ENCODE measurements around the gene GLB1L2.

GLB1L2 gene

GRCh38 chr11:134425413-134425812 lies 93.6 kb downstream of the GLB1L2 start:
- WGBS (ENCODE audit: insufficient coverage, insufficient read length), result no CpG with 5 or more reads among the region's 2 CpGs
- Histone ChIP-seq H3K4me1 (ENCODE audit: control insufficient read depth, insufficient read depth, low read length) (peaks cover 2% of the 10 kb centered on the region), H3K4me3 (ENCODE audit: low read length) (no peak overlapping the region), H3K27me3 (ENCODE audit: control insufficient read depth, insufficient read depth, low read length) (no peaks in the 10 kb centered on the region), H3K36me3 (ENCODE audit: control insufficient read depth, insufficient read depth, low read length) (no peaks in the 10 kb centered on the region), H3K27ac (ENCODE audit: low read length) (no peak overlapping the region), H3K9me3 (ENCODE audit: control insufficient read depth, insufficient read depth, low read length) (no peaks in the 10 kb centered on the region)
- DNase-seq (ENCODE audit: low read depth, low spot score), result no peak
